NCI-H460 (cell line): ENCODE measurements around the gene COLQ. TPM values are rescaled to one million over a fixed set of nuclear protein-coding genes. Genes with fewer than 3 reads are reported as not detected.
"Not testable (repeated sequence)": the region's sequence is repeated elsewhere in the genome, so short reads cannot be mapped to it uniquely, and the experiment has no call there.

Experiments
- DNase-seq: peaks from one replicate; pipeline ENCODE4 v3.0.0-alpha.2; 2016; ENCODE audit warnings: low read depth; ENCODE audit errors: extremely low read depth
- total RNA-seq: library from RNA; depleted of rRNA; stranded (reverse); fragments of >200 nt; shearing (Covaris generic); gene quantifications from 2 replicates; pipeline ENCODE4 v1.2.3, GENCODE V29; 2014

The COLQ gene
- total RNA-seq, 1 experiment from 2014 or later, result not detected

DNA sequence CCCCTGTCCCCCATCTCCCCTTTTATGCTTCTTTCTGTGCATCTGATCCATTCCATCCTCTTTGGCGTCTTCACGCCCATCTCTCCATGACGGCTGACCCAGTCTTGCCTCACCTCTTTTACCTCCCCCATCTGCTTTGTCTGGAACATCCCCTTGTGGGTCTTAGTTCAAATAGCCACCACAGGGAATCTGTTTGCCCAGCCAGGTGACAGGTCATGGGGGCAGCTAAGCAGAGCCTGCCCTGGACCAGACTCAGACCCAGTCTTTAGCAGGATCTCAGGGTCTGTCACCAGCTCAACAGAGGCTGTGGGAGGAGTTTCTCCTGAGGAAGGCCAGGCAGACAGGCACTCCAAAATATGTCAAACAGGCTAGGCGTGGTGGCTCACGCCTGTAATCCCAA lies 28.1 kb downstream of the COLQ start:
- no peak for DNase-seq

DNA sequence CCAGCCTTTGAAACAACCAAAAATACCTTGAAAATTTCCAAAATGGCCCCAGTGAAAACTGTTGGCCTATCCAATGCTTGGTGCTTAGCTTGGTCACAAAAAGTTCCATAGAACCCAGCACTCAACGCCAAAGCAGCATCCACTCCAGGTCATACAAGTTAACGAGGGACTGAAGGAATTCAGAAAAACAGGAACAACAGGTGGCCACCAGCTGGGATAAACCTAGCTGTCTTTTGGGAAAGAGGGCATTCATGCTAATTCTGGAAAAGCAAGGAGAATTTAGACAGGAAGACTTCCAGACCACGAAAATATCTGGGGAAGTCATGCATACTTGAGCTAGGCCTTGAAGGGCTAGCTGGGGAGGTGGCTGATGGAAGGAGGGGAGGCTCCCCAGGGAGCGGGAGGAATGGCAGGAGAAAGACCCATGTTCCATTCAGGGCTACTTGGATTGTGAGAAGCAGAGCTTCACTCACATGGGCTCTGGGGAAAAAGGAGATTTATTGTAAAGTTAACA lies 28.6 kb downstream of the COLQ start:
- DNase-seq, result no peak

DNA sequence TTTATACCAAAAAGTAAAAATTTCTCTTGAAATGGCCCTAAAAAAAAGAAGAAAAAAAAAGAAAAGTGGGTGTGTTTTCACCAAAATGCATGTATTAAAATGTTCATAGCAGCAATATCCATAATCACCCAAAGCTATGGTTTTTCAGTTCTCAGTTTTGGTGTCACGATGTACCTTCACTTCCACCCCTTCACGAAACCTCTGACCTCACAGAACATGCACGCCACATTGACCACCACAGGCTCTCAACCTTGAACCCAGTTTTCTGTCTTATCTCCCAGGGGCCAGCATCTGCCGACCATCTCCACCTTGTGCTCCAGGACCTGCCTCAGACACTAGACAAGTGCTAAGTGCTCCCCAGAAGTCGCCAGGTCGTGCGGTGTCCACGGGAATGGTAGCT lies 30.4 kb downstream of the COLQ start:
- no peak for DNase-seq

DNA sequence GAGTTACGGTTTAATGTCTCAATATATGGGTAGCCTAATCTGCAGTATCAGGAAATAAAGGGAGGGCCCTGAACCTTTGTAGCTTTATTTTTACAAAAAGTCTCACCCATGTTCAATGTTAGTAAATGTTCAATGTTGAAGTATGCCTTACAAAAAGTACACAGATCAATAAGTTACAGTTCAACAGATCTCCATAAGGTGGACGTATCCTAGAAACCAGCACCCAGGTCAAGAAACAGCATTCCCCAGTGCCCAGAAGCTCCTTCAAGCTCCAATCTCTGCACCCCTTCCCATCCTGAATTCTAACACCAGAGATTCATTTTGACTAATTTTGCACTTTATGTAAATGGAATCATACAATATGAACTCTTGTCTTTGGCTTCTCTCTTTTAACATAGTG lies 31.3 kb downstream of the COLQ start:
- no peak for DNase-seq

DNA sequence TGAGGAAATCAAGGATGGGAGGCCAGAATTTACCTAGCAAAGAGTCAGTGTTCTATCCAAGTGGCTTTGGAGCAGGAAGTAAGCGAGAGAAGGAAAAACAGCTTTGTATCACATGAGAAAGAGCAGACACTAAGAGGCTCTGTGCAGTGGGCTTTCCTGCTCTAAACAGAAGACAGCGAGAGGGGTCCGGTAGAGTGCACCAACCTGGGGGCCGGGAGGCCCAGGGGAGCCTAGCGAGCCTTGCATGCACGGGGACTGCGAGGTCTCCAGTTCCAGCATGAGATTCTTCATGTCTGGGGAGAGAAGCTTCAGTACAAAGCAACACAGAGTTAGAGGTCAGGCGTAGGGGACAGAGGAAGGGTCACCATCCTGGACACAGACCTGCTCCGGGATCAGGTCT lies 33.5 kb downstream of the COLQ start:
- no peak for DNase-seq

DNA sequence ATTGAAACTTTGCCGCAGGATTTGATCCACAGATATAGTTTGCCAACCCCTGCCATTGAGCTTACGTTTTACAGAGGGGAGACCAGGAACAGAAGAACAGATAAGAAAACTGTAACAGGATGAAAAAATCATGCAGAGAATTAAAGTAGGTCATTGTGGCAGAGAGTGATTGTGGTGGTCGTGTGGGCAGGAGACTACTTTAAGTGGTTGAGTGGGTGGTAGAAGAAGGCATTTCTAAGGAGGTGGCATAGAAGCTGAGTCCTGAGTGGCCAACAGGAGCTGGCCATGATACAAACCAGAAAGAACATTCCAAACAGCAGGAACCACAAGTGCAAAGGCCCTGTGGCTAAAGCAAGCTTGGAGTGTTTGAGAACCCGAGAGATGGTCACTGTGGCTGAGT lies 34.5 kb downstream of the COLQ start:
- no peak for DNase-seq

DNA sequence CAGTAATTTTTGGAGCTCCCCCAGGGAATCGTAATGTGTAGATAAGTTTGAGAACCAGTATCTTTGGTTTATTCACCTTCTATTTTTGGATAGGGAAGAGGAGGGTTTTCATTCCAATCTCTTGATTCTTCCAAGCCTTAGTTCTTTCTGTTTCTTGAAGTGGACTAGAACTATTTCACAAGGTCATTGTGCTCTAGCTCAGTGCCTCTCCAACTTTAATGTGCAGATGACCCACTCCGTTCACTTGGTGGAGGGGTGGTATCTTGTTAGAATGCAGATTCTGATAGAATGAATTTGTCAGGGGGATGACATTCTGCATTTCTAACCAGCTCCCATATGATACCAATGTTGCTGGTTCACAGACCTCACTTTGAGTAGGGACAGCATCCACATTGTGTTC lies 35.5 kb downstream of the COLQ start:
- DNase-seq, result no peak

DNA sequence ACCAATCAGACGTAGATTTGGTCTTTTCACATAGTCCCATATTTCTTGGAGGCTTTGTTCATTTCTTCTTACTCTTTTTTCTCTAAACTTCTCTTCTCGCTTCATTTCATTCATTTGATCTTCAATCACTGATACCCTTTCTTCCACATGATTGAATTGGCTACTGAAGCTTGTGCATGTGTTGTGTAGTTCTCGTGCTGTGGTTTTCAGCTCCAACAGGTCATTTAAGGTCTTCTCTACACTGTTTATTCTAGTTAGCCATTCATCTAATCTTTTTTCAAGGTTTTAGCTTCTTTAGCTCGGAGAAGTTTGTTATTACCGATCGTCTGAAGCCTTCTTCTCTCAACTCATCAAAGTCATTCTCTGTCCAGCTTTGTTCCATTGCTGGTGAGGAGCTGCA lies 37.0 kb downstream of the COLQ start:
- not testable (repeated sequence) for DNase-seq

DNA sequence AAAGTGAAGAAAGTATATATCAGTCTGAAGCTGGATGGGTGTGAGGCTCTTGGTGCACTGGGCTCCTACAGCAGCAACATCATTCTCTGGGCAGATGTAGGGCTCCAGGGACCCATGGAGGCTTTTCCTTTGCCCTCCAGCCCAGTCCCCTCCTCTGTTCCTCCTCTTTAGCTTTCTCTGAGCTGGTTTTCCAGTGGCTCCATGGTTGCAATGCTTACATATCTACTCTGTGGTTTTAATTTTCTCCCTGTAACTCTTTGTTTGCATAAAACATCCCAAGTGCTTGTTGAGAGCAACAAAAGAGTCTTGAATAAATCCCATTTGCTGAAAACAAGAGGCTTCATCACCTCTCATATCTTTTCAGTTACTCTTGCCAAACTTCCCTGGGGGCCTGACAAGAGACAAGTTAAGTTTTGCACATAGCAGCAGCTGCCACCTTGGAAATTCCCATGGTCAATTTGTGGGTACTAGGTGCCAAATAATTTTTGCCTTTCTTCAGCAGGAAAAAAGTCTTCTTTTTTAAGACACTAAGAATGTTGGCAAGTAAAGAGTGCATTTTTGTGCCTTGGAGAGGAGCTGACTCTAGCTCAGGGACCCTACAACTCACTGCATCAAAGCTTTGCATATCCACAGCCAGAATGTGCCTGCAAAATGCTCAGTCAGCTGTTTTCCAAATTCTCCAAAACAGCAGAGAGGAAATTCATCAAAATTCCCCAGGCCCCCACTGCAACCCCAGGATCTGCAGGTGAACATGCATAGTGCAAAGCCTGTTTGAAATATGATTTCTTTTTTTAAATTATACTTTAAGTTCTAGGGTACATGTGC lies 41.9 kb downstream of the COLQ start:
- DNase-seq, result no peak

DNA sequence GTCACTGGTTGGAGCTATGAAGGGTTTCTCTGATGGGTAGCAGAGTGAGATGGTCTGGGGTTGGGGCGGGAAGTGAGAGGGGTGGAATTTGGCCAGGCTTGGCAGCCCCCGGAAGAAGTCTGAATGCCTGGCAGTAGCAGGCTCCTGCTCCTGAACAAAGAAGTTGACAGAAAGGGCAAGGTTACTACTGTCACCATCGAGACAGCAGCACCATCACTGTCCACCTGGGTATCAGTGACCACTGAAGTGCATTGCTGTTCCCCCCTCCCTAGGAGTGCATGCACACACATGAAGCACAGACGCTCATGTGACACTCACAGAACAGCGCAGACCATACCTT lies 42.9 kb downstream of the COLQ start:
- DNase-seq, result no peak

DNA sequence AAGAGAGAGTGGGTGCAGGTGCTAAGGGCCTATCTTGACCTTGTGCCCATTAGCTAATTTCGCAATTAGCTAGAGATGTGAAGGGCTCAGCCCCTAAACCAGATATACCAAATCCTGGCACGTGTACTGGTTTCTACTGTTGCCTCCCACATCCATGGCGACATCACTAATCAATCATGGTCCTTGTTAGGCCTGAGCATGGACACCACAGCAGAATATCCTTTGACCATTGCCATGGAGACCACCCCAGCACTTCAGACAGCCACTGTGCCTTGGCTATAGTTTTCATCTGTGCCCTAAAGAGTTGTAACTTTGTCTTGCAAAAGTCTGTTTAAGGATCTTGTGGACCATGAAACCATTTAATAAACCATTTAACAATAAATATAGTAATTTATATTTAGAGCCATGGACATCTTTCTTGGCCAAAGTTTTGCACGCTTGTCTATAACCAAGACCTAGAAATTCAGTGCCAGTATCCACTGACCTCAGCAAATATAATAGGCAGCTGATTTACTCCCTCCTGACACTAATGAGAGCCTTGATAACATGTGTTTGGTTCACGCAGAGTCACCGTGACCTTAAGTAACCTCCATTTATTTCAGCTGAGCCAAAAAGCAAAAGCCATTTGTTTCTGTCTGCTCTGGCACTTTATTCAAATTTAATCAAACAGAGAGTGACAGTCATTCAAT lies 43.4 kb downstream of the COLQ start:
- DNase-seq, result no peak

DNA sequence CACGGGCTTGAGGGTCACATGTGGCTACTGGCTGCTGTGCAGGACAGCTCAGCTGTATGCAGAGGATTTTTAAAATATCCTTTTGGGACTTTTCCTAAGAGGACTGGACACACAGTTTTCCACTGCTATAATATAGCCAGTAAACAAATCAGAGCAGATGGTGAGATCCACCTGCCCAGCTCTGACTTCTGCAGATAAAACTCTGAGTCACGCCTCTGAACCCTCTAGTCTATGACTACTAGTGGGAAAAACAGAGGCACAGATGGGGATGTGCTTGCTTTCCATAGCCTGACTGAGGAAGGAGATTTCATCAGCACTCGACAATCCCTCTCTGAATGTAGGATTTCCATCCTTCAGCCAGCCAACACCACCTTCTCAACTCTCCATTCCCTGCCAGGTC lies 45.1 kb downstream of the COLQ start:
- no peak for DNase-seq

DNA sequence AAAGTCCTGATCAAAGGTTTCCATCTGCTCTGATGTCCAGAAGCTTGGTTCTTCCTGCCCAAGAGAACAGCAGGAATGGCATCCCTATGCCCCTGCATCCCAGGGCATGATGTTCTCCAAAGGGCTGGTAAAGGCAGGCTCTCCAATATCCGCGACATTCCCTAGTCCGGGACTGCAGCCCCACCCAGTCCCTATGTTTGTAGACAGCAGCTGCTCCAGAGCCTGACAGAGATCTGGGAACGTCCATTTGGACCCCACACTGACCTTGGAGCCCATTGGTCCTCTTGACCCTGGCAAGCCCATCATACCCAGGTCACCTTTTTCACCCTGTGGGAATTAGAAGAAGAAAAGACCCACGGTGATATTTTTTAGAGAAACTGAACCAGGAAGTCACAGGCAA lies 46.3 kb downstream of the COLQ start:
- DNase-seq, result no peak

DNA sequence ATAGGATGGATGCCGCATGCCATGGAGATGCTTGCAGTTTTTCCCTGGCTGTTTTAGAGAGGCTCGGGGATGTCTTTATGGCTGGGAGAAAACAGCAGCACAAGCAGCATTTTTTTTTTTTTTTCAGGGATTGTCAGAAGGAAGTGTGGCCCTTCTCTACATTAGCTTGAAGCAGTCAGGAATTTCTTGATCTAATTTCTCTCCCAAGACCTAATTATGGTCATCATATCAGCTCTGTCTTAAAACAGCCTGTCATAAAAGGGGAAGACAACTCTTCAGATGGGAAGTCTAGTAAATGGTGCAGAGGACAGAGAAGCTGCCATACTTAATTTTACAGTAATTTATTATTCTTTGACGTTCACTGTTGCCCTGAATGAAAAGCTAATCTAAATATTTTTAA lies 49.6 kb downstream of the COLQ start:
- DNase-seq, result no peak

DNA sequence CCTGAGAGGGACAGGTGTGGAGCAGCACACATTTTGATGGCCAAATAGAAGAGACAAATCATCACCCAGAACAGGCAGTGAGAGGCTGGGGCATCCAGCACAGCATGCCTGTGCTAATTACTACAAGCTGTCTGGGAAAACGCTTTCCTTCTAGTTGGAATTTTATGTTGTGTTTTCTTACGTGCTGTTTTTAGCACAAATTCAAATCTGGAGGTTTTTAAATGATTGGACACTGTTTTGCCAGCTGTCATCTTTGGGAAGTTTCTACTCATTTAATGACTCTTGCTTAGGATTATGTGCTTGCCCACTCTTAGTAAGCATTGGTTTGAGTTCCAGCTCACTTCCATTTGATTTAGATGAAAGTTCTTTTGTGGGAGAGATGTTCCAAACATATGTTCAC lies 50.7 kb downstream of the COLQ start:
- no peak for DNase-seq

DNA sequence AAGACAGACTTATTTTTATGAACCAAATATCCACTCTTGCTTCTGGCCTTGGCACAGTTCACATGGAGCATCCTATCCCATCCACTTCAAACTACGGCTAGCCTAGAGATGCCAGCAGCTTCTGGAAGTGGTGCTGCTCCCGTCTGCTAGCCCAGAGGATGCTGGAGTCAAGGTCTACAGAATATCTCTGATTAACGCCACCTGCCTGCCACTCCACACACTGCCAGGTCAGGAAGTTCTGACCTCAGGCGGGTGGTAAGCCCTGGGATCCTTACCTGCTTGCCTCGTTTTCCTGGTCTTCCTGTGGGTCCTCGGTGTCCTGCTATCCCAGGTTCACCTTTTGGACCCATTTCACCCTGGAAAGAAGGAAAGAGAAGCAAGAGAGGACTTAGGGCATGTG lies 51.2 kb downstream of the COLQ start:
- DNase-seq, result no peak

DNA sequence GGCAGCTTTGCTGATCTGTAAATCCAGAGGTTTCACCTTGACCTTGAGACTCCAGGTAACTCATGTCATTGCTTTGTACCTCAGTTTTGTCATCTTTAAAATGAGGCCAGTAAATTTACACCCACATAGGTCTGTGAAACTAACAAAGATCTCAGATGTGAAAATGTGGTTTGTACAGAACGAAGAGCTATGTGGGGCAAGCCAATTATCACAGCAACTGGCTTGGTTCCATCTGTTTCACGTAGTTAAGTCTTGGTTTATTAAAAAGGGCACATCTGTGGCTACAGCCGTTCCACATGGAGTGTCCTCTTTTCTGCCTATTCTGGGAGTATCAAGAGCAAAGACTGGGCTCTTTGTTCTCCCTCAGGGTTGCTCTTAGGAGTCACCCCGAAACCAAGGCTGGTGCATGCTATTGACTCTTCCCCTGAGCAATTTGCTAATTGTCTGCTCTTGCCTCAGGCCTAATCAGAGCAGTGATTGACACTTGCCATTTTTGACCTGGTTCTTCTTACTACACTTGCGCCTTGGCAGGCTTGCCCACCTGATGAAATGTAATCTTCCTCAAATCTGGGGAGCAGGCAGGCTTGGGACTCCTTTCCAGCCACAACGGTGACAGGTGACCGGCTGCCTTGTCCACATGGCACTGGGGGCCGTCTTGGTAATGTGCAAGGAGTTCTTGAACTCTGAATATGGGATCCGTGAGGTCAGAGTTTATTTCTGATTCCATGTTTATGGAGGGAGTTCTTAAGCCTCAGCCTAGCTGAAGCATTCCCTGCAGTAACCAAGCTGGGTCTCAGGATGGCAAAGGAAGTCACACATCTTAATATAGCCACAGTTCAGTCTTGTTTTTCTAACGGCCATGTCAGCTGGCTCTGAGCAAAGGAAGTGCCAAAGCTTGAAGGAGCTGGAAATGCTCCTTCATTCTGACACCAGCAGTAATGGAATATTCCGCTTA lies 54.0 kb downstream of the COLQ start:
- DNase-seq, result no peak

DNA sequence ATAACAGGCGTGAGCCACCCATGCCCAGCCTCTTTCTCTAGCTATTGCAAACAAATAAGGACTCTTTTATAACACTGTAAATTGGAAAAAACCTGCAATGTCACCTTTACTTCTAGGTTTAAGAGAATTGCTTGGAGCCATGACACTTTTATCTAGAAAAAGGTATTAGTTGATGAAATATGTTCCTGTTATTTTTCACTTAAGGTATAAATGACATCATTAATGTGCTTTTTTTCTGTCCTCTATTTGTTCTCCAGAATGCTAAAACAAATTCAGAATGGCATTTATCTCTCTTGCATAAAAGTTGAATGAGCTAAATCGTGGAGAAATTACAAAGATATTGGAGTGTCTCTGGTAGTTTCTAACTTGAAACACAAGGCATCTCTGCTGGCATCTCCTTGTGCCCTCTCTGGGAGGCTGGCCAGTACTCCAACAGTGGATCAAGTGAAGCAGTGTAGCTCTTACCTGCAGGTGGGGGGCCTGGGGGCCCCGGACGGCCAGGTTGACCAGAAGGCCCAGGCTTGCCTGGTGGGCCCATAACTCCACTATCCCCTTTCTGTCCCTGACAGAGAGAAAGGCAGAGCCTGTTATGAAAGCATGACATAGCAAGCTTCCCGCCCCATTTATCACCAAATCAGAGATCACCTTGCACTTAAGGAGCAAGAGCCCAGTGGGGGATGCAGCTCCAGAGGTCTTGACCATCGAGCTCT lies 55.5 kb downstream of the COLQ start:
- no peak for DNase-seq

DNA sequence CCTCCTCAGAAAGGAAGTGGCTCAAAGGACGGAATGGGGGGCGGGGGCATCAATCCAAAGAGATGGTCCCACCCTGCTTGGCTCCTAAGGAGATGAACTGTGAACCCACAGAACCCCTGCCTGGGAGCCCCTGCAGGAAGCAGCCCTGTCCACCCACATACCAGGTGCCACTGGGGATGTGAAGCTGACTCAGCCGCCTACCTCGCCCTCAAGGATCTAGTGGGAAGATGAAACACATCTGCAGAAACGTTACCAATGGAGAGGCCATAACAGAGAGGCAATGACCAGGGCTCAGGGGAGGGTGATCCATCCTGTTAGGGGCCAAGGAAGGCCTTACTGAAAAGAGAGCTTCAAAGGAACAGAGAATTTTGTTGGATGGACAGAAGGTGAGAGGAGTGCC lies 59.1 kb downstream of the COLQ start:
- no peak for DNase-seq

DNA sequence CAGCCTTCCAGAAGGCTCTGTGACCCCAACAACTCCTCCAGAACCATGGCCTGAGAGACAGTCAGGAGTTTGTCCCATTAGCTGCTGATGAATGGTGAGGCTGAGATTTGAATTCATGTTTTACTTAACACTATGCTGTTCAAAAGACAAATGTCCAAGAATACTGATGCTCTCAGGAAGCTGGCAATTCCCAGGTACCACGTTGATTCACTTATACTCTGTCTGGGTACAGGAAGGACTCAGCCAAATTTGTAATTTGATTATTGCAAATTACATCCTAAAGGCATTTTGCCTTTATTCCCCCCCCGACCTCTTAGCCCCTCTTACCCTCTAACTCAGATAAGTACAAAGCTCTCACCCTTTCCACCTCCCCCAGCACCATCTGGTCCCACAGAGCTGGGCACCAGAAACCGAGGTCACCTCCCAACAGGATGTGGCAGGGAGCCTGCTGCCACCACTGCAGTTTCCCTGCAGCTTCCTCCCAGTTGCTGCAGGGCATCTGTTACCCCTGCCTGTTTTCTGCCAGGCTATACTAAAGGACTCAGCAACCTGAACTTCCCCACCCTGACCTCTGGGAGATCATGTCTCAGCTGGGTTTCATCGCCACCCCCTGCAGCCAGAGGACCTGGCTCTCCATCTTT lies 60.5 kb downstream of the COLQ start:
- DNase-seq, result no peak
